Measurements from ENCODE around the gene SLC22A5.

SLC22A5 gene

DNA sequence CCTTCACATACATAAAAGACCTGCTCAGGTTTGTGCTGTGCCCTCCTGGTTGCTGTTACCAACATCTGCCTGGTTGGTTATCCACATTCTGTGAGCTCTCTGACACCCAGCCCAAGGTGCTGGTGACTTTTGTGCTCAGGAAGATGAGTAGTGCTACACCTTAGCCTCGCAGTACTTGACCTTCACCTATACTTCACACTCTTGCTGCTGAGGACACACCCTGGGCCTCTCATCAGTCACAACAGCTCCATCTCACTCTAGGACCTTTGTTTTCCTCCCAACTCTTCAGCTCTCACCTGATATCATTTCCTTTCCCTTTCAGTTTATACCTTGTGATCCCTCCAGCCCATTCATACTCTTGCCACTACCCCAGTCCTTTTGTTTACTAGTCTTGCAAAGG, 10.7 kb upstream of the SLC22A5 start:
- TF ChIP-seq, protein P1, sequence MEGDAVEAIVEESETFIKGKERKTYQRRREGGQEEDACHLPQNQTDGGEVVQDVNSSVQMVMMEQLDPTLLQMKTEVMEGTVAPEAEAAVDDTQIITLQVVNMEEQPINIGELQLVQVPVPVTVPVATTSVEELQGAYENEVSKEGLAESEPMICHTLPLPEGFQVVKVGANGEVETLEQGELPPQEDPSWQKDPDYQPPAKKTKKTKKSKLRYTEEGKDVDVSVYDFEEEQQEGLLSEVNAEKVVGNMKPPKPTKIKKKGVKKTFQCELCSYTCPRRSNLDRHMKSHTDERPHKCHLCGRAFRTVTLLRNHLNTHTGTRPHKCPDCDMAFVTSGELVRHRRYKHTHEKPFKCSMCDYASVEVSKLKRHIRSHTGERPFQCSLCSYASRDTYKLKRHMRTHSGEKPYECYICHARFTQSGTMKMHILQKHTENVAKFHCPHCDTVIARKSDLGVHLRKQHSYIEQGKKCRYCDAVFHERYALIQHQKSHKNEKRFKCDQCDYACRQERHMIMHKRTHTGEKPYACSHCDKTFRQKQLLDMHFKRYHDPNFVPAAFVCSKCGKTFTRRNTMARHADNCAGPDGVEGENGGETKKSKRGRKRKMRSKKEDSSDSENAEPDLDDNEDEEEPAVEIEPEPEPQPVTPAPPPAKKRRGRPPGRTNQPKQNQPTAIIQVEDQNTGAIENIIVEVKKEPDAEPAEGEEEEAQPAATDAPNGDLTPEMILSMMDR (IDR thresholded peaks at IDR 0.05; ENCODE audit: insufficient read depth, low read length, poor library complexity, severe bottlenecking): no peak
- Histone ChIP-seq H3K36me3 (ENCODE audit: control insufficient read depth, insufficient read depth, low read length) (no peaks in the 10 kb centered on the region), H3K27me3 (replicated peaks; ENCODE audit: control insufficient read depth, insufficient read depth, low read length) (no peaks in the 10 kb centered on the region), H3K4me3 (replicated peaks; ENCODE audit: low read depth, low read length) (no peak overlapping the region)
- DNase-seq (ENCODE audit: extremely low read depth, insufficient read length): no peak

DNA sequence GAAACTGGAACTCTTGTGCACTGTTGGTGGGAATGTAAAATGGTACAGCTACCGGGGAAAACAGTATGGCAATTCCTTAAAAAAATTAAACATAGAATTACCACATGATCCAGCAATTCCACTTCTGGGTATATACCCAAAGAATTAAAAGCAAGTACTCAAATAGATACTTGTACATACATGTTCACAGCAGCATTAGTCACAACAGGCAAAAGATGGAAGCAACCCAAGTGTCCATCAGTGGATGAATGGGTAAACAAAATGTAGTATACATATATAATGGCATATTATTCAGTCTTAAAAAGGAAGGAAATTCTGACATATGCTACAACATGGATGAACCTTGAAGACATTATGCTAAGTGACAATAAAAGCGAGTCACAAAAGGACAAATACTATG, 7.4 kb upstream of the SLC22A5 start:
- no peaks in the 10 kb centered on the region for H3K36me3 ChIP-seq (ENCODE audit: control insufficient read depth, insufficient read depth, low read length)

DNA sequence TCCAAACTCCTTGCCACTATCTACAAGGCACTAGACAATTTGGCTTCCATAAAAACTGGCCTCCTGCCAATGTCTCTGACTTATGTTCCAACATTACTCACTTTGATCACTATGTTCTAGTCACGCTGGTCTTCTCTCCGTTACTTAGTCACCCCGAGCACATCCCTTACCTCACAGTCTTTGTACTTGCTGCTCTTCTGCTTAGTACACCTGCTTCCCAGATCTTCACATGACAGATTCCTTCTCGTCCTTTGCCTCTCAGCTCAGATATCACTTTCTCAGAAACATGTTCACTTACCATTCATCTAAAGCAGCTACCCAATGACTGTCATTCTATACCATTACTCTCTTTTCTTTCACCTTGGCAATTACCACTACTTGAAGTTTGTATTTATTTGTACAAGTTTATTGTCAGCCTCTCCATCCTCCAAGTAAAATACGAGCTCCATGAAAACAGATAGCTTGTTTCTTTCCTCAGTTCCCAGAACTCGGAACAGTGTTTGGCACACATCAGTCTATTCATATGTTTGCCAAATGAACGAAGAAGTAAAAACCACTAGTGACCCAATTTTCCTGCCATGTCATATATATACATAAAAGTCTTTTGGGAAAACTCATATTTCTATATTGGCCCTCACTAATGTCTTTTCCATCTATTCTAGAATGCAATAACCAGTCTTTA, 5.9 kb upstream of the SLC22A5 start:
- no peak overlapping the region for H3K4me3 ChIP-seq (replicated peaks; ENCODE audit: low read depth, low read length)
- TF ChIP-seq, protein P1 (IDR thresholded peaks at IDR 0.05; ENCODE audit: insufficient read depth, low read length, poor library complexity, severe bottlenecking): no peak
- H3K36me3 ChIP-seq (ENCODE audit: control insufficient read depth, insufficient read depth, low read length): no peaks in the 10 kb centered on the region
- no peak for DNase-seq (ENCODE audit: extremely low read depth, insufficient read length)
- H3K27me3 ChIP-seq (replicated peaks; ENCODE audit: control insufficient read depth, insufficient read depth, low read length): no peaks in the 10 kb centered on the region

More for the DNA sequence above, 7.4 kb upstream of the SLC22A5 start:
- TF ChIP-seq, protein P1 (IDR thresholded peaks at IDR 0.05; ENCODE audit: insufficient read depth, low read length, poor library complexity, severe bottlenecking): no peak
- no peaks in the 10 kb centered on the region for H3K27me3 ChIP-seq (replicated peaks; ENCODE audit: control insufficient read depth, insufficient read depth, low read length)
- H3K4me3 ChIP-seq (replicated peaks; ENCODE audit: low read depth, low read length): no peak overlapping the region
- DNase-seq (ENCODE audit: extremely low read depth, insufficient read length): no peak

DNA sequence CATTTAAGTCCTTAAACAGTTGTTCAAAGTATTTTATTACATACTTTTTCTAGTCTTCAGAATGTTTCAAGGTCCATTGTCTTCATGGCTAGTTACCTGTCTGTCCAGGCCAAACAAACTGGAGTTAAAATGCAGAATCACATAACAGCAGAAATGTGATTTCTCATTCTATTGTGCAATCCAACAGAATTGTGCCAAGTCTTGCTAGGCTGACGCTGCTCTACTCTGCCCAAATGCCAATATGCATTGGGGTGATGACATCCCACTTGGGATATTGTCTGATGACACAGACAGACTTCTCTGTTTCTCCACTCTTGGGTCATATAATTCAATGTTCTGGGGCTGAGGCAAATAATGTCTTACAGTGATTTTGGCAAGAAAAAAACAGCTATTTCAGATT, 5.2 kb upstream of the SLC22A5 start:
- TF ChIP-seq, protein P1 (IDR thresholded peaks at IDR 0.05; ENCODE audit: insufficient read depth, low read length, poor library complexity, severe bottlenecking): no peak
- no peak for DNase-seq (ENCODE audit: extremely low read depth, insufficient read length)
- Histone ChIP-seq H3K4me3 (replicated peaks; ENCODE audit: low read depth, low read length) (no peak overlapping the region), H3K36me3 (ENCODE audit: control insufficient read depth, insufficient read depth, low read length) (no peaks in the 10 kb centered on the region), H3K27me3 (replicated peaks; ENCODE audit: control insufficient read depth, insufficient read depth, low read length) (no peaks in the 10 kb centered on the region)

DNA sequence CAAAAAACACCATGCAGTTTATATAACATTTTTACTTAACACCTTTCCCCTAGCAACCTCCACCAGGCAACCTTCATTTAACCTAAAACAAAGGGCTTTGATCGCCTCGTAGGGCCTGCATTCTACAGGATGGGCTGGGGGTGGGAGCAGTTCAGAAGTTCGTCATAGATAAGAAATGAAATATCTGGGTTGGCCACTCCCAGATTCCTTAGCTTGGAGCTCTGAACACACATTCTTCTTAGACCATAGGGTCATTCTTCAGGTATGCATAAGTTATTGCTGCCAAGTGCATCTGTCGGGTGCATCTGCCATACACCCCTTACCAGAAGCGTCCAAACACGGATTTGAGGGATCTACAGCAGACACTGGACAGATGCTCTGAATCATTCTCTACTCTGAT, 4.3 kb upstream of the SLC22A5 start:
- Histone ChIP-seq H3K27me3 (replicated peaks; ENCODE audit: control insufficient read depth, insufficient read depth, low read length) (no peaks in the 10 kb centered on the region), H3K4me3 (replicated peaks; ENCODE audit: low read depth, low read length) (no peak overlapping the region), H3K36me3 (ENCODE audit: control insufficient read depth, insufficient read depth, low read length) (no peaks in the 10 kb centered on the region)
- TF ChIP-seq, protein P1 (IDR thresholded peaks at IDR 0.05; ENCODE audit: insufficient read depth, low read length, poor library complexity, severe bottlenecking): no peak
- no peak for DNase-seq (ENCODE audit: extremely low read depth, insufficient read length)

DNA sequence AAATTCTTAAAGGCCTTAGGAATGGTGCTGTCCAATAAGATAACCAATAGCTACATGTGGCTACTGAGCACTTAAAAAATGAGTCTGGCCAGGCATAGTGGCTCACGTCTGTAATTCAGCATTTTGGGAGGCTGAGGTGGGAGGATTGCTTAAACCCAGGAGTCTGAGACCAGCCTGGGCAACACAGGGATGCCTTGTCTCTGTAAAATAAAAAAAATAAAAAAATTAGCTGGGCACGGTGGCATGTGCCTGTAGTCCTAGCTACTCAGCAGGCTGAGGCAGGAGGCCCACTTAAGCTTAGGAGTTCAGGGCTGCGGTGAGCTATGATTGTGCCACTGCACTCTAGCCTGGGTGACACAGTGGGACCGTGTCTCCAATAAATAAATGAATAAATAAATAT, 1.3 kb upstream of the SLC22A5 start:
- no peak for DNase-seq (ENCODE audit: extremely low read depth, insufficient read length)
- H3K4me3 ChIP-seq (replicated peaks; ENCODE audit: low read depth, low read length): no peak overlapping the region
- TF ChIP-seq, protein P1 (IDR thresholded peaks at IDR 0.05; ENCODE audit: insufficient read depth, low read length, poor library complexity, severe bottlenecking): no peak
- H3K27me3 ChIP-seq (replicated peaks; ENCODE audit: control insufficient read depth, insufficient read depth, low read length): no peaks in the 10 kb centered on the region
- H3K36me3 ChIP-seq (ENCODE audit: control insufficient read depth, insufficient read depth, low read length): no peaks in the 10 kb centered on the region
